ENCODE results near the gene CPB2. TPM values are rescaled to one million over a fixed set of nuclear protein-coding genes. Genes with fewer than 3 reads are reported as not detected.

Gene CPB2
- total RNA-seq, 1 donor from 2014 or later = not detected

- H3K4me3 ChIP-seq = no peak overlapping the region
These were observed 42.1 kb upstream of the CPB2 start for GRCh38 chr13:46146898-46147297.

GRCh38 chr13:46145950-46146349, 41.1 kb upstream of the CPB2 start:
- no peaks in the 10 kb centered on the region for H3K9me3 ChIP-seq
- no peaks in the 10 kb centered on the region for H3K36me3 ChIP-seq
- no peak for DNase-seq (ENCODE audit: extremely low spot score in 2 of 2)
- H3K27me3 ChIP-seq = no peaks in the 10 kb centered on the region
- intact Hi-C loops (cut with DNase I) = loop anchor here (10.0 kb wide), 1 partner anchor 451 kb away; no protein-coding TSS in a partner anchor
- TF ChIP-seq POLR2A (IDR thresholded peaks at IDR 0.05) (no peak), CTCF (IDR thresholded peaks at IDR 0.05) (no peak), POLR2AphosphoS5 (IDR thresholded peaks at IDR 0.05; ENCODE audit: insufficient read depth in 1 of 2, low read depth in 1 of 2) (no peak)
- H3K4me3 ChIP-seq = no peak overlapping the region
- H3K4me1 ChIP-seq = no peaks in the 10 kb centered on the region
- no peak overlapping the region for H3K27ac ChIP-seq

More at GRCh38 chr13:46146898-46147297, 42.1 kb upstream of the CPB2 start:
- no peak for TF ChIP-seq CTCF (IDR thresholded peaks at IDR 0.05)
- TF ChIP-seq POLR2AphosphoS5 (IDR thresholded peaks at IDR 0.05; ENCODE audit: insufficient read depth in 1 of 2, low read depth in 1 of 2) = no peak
- no peak for TF ChIP-seq POLR2A (IDR thresholded peaks at IDR 0.05)
- Histone ChIP-seq H3K4me1 (no peaks in the 10 kb centered on the region), H3K36me3 (no peaks in the 10 kb centered on the region), H3K27ac (no peak overlapping the region), H3K9me3 (no peaks in the 10 kb centered on the region), H3K27me3 (no peaks in the 10 kb centered on the region)
- intact Hi-C loops (cut with DNase I) = loop anchor here (10.0 kb wide), 1 partner anchor 452 kb away; no protein-coding TSS in a partner anchor
- DNase-seq (ENCODE audit: extremely low spot score in 2 of 2) = no peak

GRCh38 chr13:46145135-46145534, 40.3 kb upstream of the CPB2 start:
- no peaks in the 10 kb centered on the region for H3K27me3 ChIP-seq

GRCh38 chr13:46143184-46143701, 38.4 kb upstream of the CPB2 start:
- DNase-seq (ENCODE audit: extremely low spot score in 2 of 2) = no peak
- H3K9me3 ChIP-seq = no peaks in the 10 kb centered on the region
- no peaks in the 10 kb centered on the region for H3K27me3 ChIP-seq
- H3K27ac ChIP-seq = no peak overlapping the region
- H3K4me1 ChIP-seq = no peaks in the 10 kb centered on the region
- TF ChIP-seq POLR2AphosphoS5 (IDR thresholded peaks at IDR 0.05; ENCODE audit: insufficient read depth in 1 of 2, low read depth in 1 of 2) (no peak), POLR2A (IDR thresholded peaks at IDR 0.05) (no peak), CTCF (IDR thresholded peaks at IDR 0.05) (no peak)
- H3K36me3 ChIP-seq = no peaks in the 10 kb centered on the region
- H3K4me3 ChIP-seq = no peak overlapping the region
- intact Hi-C loops (cut with DNase I) = loop anchor here (10.0 kb wide), 1 partner anchor 448 kb away; no protein-coding TSS in a partner anchor

More at GRCh38 chr13:46145135-46145534, 40.3 kb upstream of the CPB2 start:
- no peak for DNase-seq (ENCODE audit: extremely low spot score in 2 of 2)
- Histone ChIP-seq H3K36me3 (no peaks in the 10 kb centered on the region), H3K9me3 (no peaks in the 10 kb centered on the region), H3K4me3 (no peak overlapping the region), H3K4me1 (no peaks in the 10 kb centered on the region), H3K27ac (no peak overlapping the region)
- TF ChIP-seq POLR2AphosphoS5 (IDR thresholded peaks at IDR 0.05; ENCODE audit: insufficient read depth in 1 of 2, low read depth in 1 of 2) (no peak), CTCF (IDR thresholded peaks at IDR 0.05) (no peak), POLR2A (IDR thresholded peaks at IDR 0.05) (no peak)
- intact Hi-C loops (cut with DNase I) = loop anchor here (10.0 kb wide), 1 partner anchor 450 kb away; no protein-coding TSS in a partner anchor

- intact Hi-C loops (cut with DNase I) = loop anchor here (10.0 kb wide), 1 partner anchor 448 kb away; no protein-coding TSS in a partner anchor
- Histone ChIP-seq H3K36me3 (no peaks in the 10 kb centered on the region), H3K27me3 (no peaks in the 10 kb centered on the region), H3K4me1 (no peaks in the 10 kb centered on the region), H3K4me3 (no peak overlapping the region), H3K27ac (no peak overlapping the region), H3K9me3 (no peaks in the 10 kb centered on the region)
- TF ChIP-seq POLR2AphosphoS5 (IDR thresholded peaks at IDR 0.05; ENCODE audit: insufficient read depth in 1 of 2, low read depth in 1 of 2) (no peak), CTCF (IDR thresholded peaks at IDR 0.05) (no peak)
- no peak for DNase-seq (ENCODE audit: extremely low spot score in 2 of 2)
These were observed 37.9 kb upstream of the CPB2 start for GRCh38 chr13:46142776-46143175.

Measured in vagina (tissue), 2 donors.